ENCODE measurements around the gene CDK4. TPM values are rescaled to one million over a fixed set of nuclear protein-coding genes. Genes with fewer than 3 reads are reported as not detected.

The CDK4 gene
- total RNA-seq, 4 donors from 2014 or later: 66.3 to 104 (median 83.6) TPM

- TF ChIP-seq CTCF (IDR thresholded peaks at IDR 0.05; ENCODE audit: low read depth): no peak
Measured at GRCh38 chr12:57777911-57778310, 25.8 kb upstream of the CDK4 start.

GRCh38 chr12:57777367-57777766, 25.3 kb upstream of the CDK4 start:
- no peak for TF ChIP-seq CTCF (IDR thresholded peaks at IDR 0.05; ENCODE audit: low read depth)

GRCh38 chr12:57776247-57776587, 24.1 kb upstream of the CDK4 start:
- TF ChIP-seq CTCF (IDR thresholded peaks at IDR 0.05; ENCODE audit: low read depth): no peak

GRCh38 chr12:57775563-57776246, 23.6 kb upstream of the CDK4 start:
- no peak for TF ChIP-seq CTCF (IDR thresholded peaks at IDR 0.05; ENCODE audit: low read depth)

GRCh38 chr12:57775044-57775443, 22.9 kb upstream of the CDK4 start:
- TF ChIP-seq CTCF (IDR thresholded peaks at IDR 0.05; ENCODE audit: low read depth): no peak

GRCh38 chr12:57772429-57773322, 20.6 kb upstream of the CDK4 start, which contains the start of gene EEF1AKMT3:
EEF1AKMT3 (plus strand) TSS chr12:57772614; CDS start chr12:57772725, 111 bp downstream.
- TF ChIP-seq CTCF (IDR thresholded peaks at IDR 0.05; ENCODE audit: low read depth): no peak

GRCh38 chr12:57771873-57772428, 19.8 kb upstream of the CDK4 start, which contains the start of gene METTL1:
METTL1 (minus strand) TSS chr12:57772105; CDS start chr12:57772083, 22 bp downstream.
- TF ChIP-seq CTCF (IDR thresholded peaks at IDR 0.05; ENCODE audit: low read depth): no peak

Measured in subcutaneous adipose tissue (tissue), 4 donors.